H9 (cell line): ENCODE measurements around the gene BANP. TPM values are rescaled to one million over a fixed set of nuclear protein-coding genes. Genes with fewer than 3 reads are reported as not detected.
"Not testable (repeated sequence)": the region's sequence is repeated elsewhere in the genome, so short reads cannot be mapped to it uniquely, and the experiment has no call there.

ENCODE experiments used
- DNase-seq: peaks from one replicate; pipeline ENCODE4 v3.0.0-alpha.2; 2017
- H2AFZ ChIP-seq: one replicate; pipeline ENCODE4 v1.6.1; 2013; ENCODE audit warnings: mild to moderate bottlenecking, low read length, control low read depth, moderate library complexity
- H2AK5ac ChIP-seq: 2 replicates; pipeline ENCODE4 v1.6.1; 2013; ENCODE audit warnings: low read length, control low read depth, mixed read lengths; ENCODE audit not compliant: insufficient read length
- H2BK120ac ChIP-seq: one replicate; pipeline ENCODE4 v1.6.1; 2013; ENCODE audit warnings: low read depth, mild to moderate bottlenecking, low read length, control low read depth, inconsistent platforms; ENCODE audit not compliant: poor library complexity, severe bottlenecking
- H2BK12ac ChIP-seq: 2 replicates; pipeline ENCODE4 v1.6.1; 2013; ENCODE audit warnings: low read length, control low read depth, mixed read lengths, low read depth; ENCODE audit not compliant: insufficient read length
- H2BK15ac ChIP-seq: 2 replicates; pipeline ENCODE4 v1.6.1; 2013; ENCODE audit warnings: low read depth, low read length, control low read depth
- H2BK20ac ChIP-seq: one replicate; pipeline ENCODE4 v1.6.1; 2013; ENCODE audit warnings: low read depth, mild to moderate bottlenecking, low read length, control low read depth, inconsistent platforms; ENCODE audit not compliant: poor library complexity, severe bottlenecking
- H2BK5ac ChIP-seq: 2 replicates; pipeline ENCODE4 v1.6.1; 2013; ENCODE audit warnings: low read length, control low read depth, mixed read lengths; ENCODE audit not compliant: insufficient read length
- H3K14ac ChIP-seq: 2 replicates; pipeline ENCODE4 v1.6.1; 2013; ENCODE audit warnings: low read length, control low read depth; ENCODE audit not compliant: insufficient read depth
- H3K18ac ChIP-seq: 2 replicates; pipeline ENCODE4 v1.6.1; 2013; ENCODE audit warnings: low read depth, mild to moderate bottlenecking, mixed read lengths, low read length, control low read depth; ENCODE audit not compliant: insufficient read length
- H3K23ac ChIP-seq: 2 replicates; pipeline ENCODE4 v1.6.1; 2013; ENCODE audit warnings: low read length, control low read depth, mixed read lengths, low read depth; ENCODE audit not compliant: insufficient read length
- H3K23me2 ChIP-seq: 2 replicates; pipeline ENCODE4 v1.6.1; 2013; ENCODE audit warnings: low read depth, mild to moderate bottlenecking, mixed read lengths, low read length, control low read depth; ENCODE audit not compliant: insufficient read length, poor library complexity, severe bottlenecking
- H3K27ac ChIP-seq: 2 replicates; pipeline ENCODE4 v1.5.1; 2013; ENCODE audit warnings: low read length, control low read depth, mixed read lengths, low read depth; ENCODE audit not compliant: insufficient read length
- H3K27me3 ChIP-seq: 2 replicates; pipeline ENCODE4 v1.6.1; 2013; ENCODE audit warnings: low read length, control low read depth, inconsistent platforms; ENCODE audit not compliant: insufficient read depth
- H3K4ac ChIP-seq: 2 replicates; pipeline ENCODE4 v1.6.1; 2013; ENCODE audit warnings: low read depth, mild to moderate bottlenecking, control low read depth, inconsistent platforms, low read length, moderate library complexity
- H3K4me1 ChIP-seq: 2 replicates; pipeline ENCODE4 v1.6.1; 2013; ENCODE audit warnings: low read length, control low read depth, inconsistent platforms; ENCODE audit not compliant: insufficient read depth
- H3K4me2 ChIP-seq: 2 replicates; pipeline ENCODE4 v1.6.1; 2013; ENCODE audit warnings: low read length, control low read depth, mixed read lengths; ENCODE audit not compliant: insufficient read length, insufficient read depth
- H3K56ac ChIP-seq: 2 replicates; pipeline ENCODE4 v1.6.1; 2013; ENCODE audit warnings: low read depth, mild to moderate bottlenecking, mixed read lengths, low read length, control low read depth; ENCODE audit not compliant: insufficient read length
- H3K79me1 ChIP-seq: 2 replicates; pipeline ENCODE4 v1.6.1; 2013; ENCODE audit warnings: low read depth, mild to moderate bottlenecking, moderate library complexity, low read length, control low read depth, inconsistent platforms; ENCODE audit not compliant: insufficient read depth, poor library complexity, severe bottlenecking
- H3K79me2 ChIP-seq: 2 replicates; pipeline ENCODE4 v1.6.1; 2013; ENCODE audit warnings: low read length, control low read depth, inconsistent platforms; ENCODE audit not compliant: insufficient read depth
- H3K9ac ChIP-seq: 2 replicates; pipeline ENCODE4 v1.6.1; 2013; ENCODE audit warnings: low read length, control low read depth, mixed read lengths; ENCODE audit not compliant: insufficient read length; ENCODE audit errors: extremely low read depth
- H3K9me3 ChIP-seq: one replicate; pipeline ENCODE4 v1.6.1; 2013; ENCODE audit warnings: low read depth, low read length, inconsistent platforms; ENCODE audit not compliant: control insufficient read depth
- H3T11ph ChIP-seq: one replicate; pipeline ENCODE4 v1.6.1; 2013; ENCODE audit warnings: mild to moderate bottlenecking, low read length, control low read depth, inconsistent platforms
- H4K20me1 ChIP-seq: one replicate; pipeline ENCODE4 v1.6.1; 2013; ENCODE audit not compliant: control insufficient read depth, insufficient read length, insufficient read depth
- H4K5ac ChIP-seq: 2 replicates; pipeline ENCODE4 v1.6.1; 2013; ENCODE audit warnings: low read depth, mild to moderate bottlenecking, mixed read lengths, low read length, control low read depth; ENCODE audit not compliant: insufficient read length
- H4K8ac ChIP-seq: replicated peaks from 2 replicates; pipeline ENCODE4 v1.6.1; 2013; ENCODE audit warnings: low read length, control low read depth, mixed read lengths, low read depth; ENCODE audit not compliant: insufficient read length
- H4K91ac ChIP-seq: 2 replicates; pipeline ENCODE4 v1.6.1; 2013; ENCODE audit warnings: low read depth, mild to moderate bottlenecking, moderate library complexity, mixed read lengths, low read length, control low read depth; ENCODE audit not compliant: insufficient read length
- H3K27ac Mint-ChIP-seq, 3 experiments: 2 replicates in 2 of 3; 3 replicates in 1 of 3; pipeline ENCODE4 v1.8.0; 2020 to 2021; ENCODE audit warnings: mixed read lengths in 3 of 3, mild to moderate bottlenecking in 1 of 3, moderate library complexity in 1 of 3
- H3K27me3 Mint-ChIP-seq: 2 replicates; pipeline ENCODE4 v1.8.0; 2021; ENCODE audit warnings: low read depth, mild to moderate bottlenecking, moderate library complexity, mixed read lengths
- H3K36me3 Mint-ChIP-seq, 3 experiments: 2 replicates in 2 of 3; 3 replicates in 1 of 3; pipeline ENCODE4 v1.8.0; 2020 to 2021; ENCODE audit warnings: low read depth in 3 of 3, mixed read lengths in 3 of 3; ENCODE audit not compliant: insufficient read depth in 1 of 3
- H3K4me1 Mint-ChIP-seq, 2 experiments: 2 replicates each; pipeline ENCODE4 v1.8.0; 2020; ENCODE audit warnings: mixed read lengths in 2 of 2
- H3K4me3 Mint-ChIP-seq, 2 experiments: 2 replicates in 1 of 2; 3 replicates in 1 of 2; pipeline ENCODE4 v1.8.0; 2020 to 2021; ENCODE audit warnings: mild to moderate bottlenecking in 2 of 2, mixed read lengths in 2 of 2, moderate library complexity in 1 of 2
- H3K9me3 Mint-ChIP-seq, 2 experiments: 2 replicates in 1 of 2; 3 replicates in 1 of 2; pipeline ENCODE4 v1.8.0; 2020; ENCODE audit warnings: mild to moderate bottlenecking in 2 of 2, mixed read lengths in 2 of 2, moderate library complexity in 1 of 2
- WGBS: extraction: QIAGEN DNeasy Blood & Tissue Kit; methylation state at CpG from one replicate; pipeline ENCODE4 v1.1.7; 2013; ENCODE audit warnings: missing lambda C conversion rate, low lambda C conversion rate, mixed read lengths; ENCODE audit not compliant: insufficient read length; ENCODE audit errors: extremely low coverage; 5-methylcytosine and 5-hydroxymethylcytosine counted together
- total RNA-seq: library from RNA; stranded (reverse); gene quantifications from 2 replicates; pipeline ENCODE4 v1.2.1, GENCODE V29; 2021
- TF ChIP-seq, protein P1 (sequence below): fragments of 200-600 bp; sonication (generic); conservative IDR thresholded peaks from 3 replicates; pipeline ENCODE4 v1.8.0; 2021; ENCODE audit warnings: antibody characterized with exemption, mild to moderate bottlenecking

Gene BANP
- total RNA-seq, 1 experiment from 2014 or later: 24.9 TPM

DNA sequence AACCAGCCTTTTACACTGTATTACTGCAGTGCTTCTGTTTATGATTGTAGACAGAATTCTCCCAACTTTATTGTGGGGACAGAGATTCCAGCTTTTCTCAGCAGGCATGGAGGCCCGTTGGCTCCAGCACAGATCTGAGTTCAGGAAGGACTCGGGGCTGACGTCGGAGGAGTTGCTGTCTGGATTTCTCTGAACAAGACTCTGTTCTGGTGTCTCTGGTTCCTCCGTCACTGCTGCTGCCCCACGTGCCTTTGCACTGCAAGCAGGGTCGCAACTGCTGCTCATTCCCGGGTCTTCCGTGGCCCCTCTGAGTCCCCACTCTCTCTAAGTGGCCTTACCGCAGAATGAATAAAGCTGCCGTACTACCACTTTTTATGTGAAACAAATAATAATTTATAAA, 88.4 kb downstream of the BANP start:
- no peak overlapping the region for H3T11ph ChIP-seq
- H3K36me3 Mint-ChIP-seq: peaks cover 21 to 41% (median 37%) of the 10 kb centered on the region in 3 experiments; a peak in 6 of 7 replicates
- no peak overlapping the region for H4K91ac ChIP-seq
- WGBS: no CpG with 5 or more reads among the region's 11 CpGs
- no peak overlapping the region for H3K23ac ChIP-seq
- no peaks in the 10 kb centered on the region for H3K9me3 ChIP-seq
- no peak overlapping the region for H3K56ac ChIP-seq
- H3K4me3 Mint-ChIP-seq: no peak overlapping the region
- no peaks in the 10 kb centered on the region for H4K20me1 ChIP-seq
- no peak overlapping the region for H3K9ac ChIP-seq
- H3K27ac Mint-ChIP-seq: peak overlapping the region in 2 of 3 experiments; percentile 31 to 51; a peak in 2 of 7 replicates
- H3K79me2 ChIP-seq: no peaks in the 10 kb centered on the region
- H3K23me2 ChIP-seq: no peaks in the 10 kb centered on the region
- no peak overlapping the region for H2BK20ac ChIP-seq
- no peak overlapping the region for H4K8ac ChIP-seq
- H2AK5ac ChIP-seq: no peak overlapping the region
- H3K4me1 ChIP-seq: no peaks in the 10 kb centered on the region
- no peak overlapping the region for H3K14ac ChIP-seq
- H2AFZ ChIP-seq: no peak overlapping the region
- TF ChIP-seq, protein P1, sequence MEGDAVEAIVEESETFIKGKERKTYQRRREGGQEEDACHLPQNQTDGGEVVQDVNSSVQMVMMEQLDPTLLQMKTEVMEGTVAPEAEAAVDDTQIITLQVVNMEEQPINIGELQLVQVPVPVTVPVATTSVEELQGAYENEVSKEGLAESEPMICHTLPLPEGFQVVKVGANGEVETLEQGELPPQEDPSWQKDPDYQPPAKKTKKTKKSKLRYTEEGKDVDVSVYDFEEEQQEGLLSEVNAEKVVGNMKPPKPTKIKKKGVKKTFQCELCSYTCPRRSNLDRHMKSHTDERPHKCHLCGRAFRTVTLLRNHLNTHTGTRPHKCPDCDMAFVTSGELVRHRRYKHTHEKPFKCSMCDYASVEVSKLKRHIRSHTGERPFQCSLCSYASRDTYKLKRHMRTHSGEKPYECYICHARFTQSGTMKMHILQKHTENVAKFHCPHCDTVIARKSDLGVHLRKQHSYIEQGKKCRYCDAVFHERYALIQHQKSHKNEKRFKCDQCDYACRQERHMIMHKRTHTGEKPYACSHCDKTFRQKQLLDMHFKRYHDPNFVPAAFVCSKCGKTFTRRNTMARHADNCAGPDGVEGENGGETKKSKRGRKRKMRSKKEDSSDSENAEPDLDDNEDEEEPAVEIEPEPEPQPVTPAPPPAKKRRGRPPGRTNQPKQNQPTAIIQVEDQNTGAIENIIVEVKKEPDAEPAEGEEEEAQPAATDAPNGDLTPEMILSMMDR: no peak
- H3K27me3 ChIP-seq: no peaks in the 10 kb centered on the region
- no peak overlapping the region for H3K27ac ChIP-seq
- H3K4me2 ChIP-seq: no peak overlapping the region
- DNase-seq: no peak
- no peak overlapping the region for H2BK12ac ChIP-seq
- H3K27me3 Mint-ChIP-seq: no peaks in the 10 kb centered on the region
- peaks cover 2 to 20% of the 10 kb centered on the region in 2 experiments; a peak in 3 of 4 replicates for H3K4me1 Mint-ChIP-seq
- H2BK15ac ChIP-seq: no peak overlapping the region
- no peaks in the 10 kb centered on the region for H3K9me3 Mint-ChIP-seq
- no peak overlapping the region for H4K5ac ChIP-seq
- no peak overlapping the region for H2BK120ac ChIP-seq
- H3K79me1 ChIP-seq: no peaks in the 10 kb centered on the region
- H2BK5ac ChIP-seq: no peak overlapping the region
- no peak overlapping the region for H3K4ac ChIP-seq
- H3K18ac ChIP-seq: no peak overlapping the region

DNA sequence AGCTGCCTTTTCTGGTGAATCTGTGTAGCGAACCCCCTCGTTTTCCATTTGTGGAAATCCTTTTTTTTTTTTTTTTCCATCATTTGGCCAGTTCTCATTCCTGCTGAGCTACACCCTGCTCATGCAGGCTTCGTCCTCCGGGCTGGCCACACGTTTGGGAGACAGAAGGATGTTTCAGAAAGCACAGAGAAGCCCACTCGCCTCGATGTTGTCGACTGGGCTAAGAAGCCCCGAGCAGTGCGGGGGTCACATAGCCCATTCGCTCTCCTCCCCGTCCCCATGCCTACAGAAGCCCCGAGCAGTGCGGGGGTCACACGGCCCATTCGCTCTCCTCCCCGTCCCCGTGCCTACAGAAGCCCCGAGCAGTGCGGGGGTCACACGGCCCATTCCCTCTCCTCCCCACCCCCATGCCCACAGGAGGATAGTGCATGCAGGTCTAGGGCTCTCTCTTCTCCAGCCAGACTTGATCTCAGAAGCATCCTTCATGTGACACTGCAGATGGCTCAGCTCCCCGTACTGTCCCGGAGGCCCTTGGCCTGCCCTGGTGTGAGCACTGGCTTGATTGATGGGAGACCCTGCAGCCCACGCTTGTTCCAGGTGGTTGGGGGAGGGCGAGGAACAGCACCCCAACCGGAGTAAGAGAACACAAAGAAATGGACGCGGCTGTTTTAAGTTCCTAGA, 89.1 kb downstream of the BANP start:
- H3T11ph ChIP-seq, DNase-seq, H3K27ac ChIP-seq, H2AK5ac ChIP-seq, H3K9me3 Mint-ChIP-seq, H2BK12ac ChIP-seq, H3K27me3 ChIP-seq, H2BK120ac ChIP-seq, H3K18ac ChIP-seq, H3K56ac ChIP-seq, H4K91ac ChIP-seq, H3K23me2 ChIP-seq, H3K4me3 Mint-ChIP-seq, H3K9ac ChIP-seq, H3K23ac ChIP-seq, H3K79me2 ChIP-seq, H4K8ac ChIP-seq, H3K4me2 ChIP-seq, H2BK5ac ChIP-seq, H2BK20ac ChIP-seq, H3K4ac ChIP-seq, H3K27me3 Mint-ChIP-seq, H4K20me1 ChIP-seq, H2BK15ac ChIP-seq, H3K14ac ChIP-seq, H3K9me3 ChIP-seq, H3K79me1 ChIP-seq, H2AFZ ChIP-seq, H3K4me1 ChIP-seq, H4K5ac ChIP-seq: not testable (repeated sequence)
- Mint-ChIP-seq H3K27ac (peak overlapping the region; percentile 40 to 90 (median 89); a peak in 5 of 7 replicates), H3K36me3 (peaks cover 21 to 34% (median 33%) of the 10 kb centered on the region in 3 experiments; a peak in 6 of 7 replicates), H3K4me1 (peaks cover 2 to 20% of the 10 kb centered on the region in 2 experiments; a peak in 3 of 4 replicates)
- WGBS: no CpG with 5 or more reads among the region's 28 CpGs
